Stomach (tissue), 9 donors: ENCODE measurements around the gene ATP8A1. TPM values are rescaled to one million over a fixed set of nuclear protein-coding genes. Genes with fewer than 3 reads are reported as not detected.

Experiments
- DNase-seq, 2 donors: peaks; one replicate each; pipeline versions ENCODE4 v3.0.0 to v3.0.0-alpha.2; 2013 to 2019
- H3K27ac ChIP-seq, 5 donors: fragments of 200-600 bp in 4 of 5; sonication (generic) in 4 of 5; one replicate each; pipeline ENCODE4 v1.5.1; 2013 to 2019; ENCODE audit warnings: mild to moderate bottlenecking in 1 of 5, moderate library complexity in 1 of 5
- H3K27me3 ChIP-seq, 3 donors: fragments of 200-600 bp; sonication (generic); one replicate each; pipeline ENCODE4 v1.5.1; 2017 to 2019; ENCODE audit warnings: mixed run types in 1 of 3
- H3K36me3 ChIP-seq, 4 donors: fragments of 200-600 bp; sonication (generic); 1 replicate in 3 of 4; 2 replicates in 1 of 4; pipeline ENCODE4 v1.5.1; 2016 to 2019
- H3K4me1 ChIP-seq, 4 donors: fragments of 200-600 bp; sonication (generic); one replicate each; pipeline ENCODE4 v1.5.1; 2016 to 2019
- H3K4me3 ChIP-seq, 4 donors: fragments of 200-600 bp; sonication (generic) in 3 of 4; one replicate each; pipeline ENCODE4 v1.5.1; 2016 to 2019; ENCODE audit warnings: mild to moderate bottlenecking in 1 of 4
- H3K9me3 ChIP-seq, 4 donors: fragments of 200-600 bp; sonication (generic); one replicate each; pipeline ENCODE4 v1.5.1; 2016 to 2019
- EP300 ChIP-seq: sonication (generic); formaldehyde crosslinking; IDR thresholded peaks from one replicate; pipeline ENCODE4 v1.6.1; 2017; ENCODE audit warnings: antibody characterized with exemption
- POLR2A ChIP-seq, 4 donors: fragments of 450-650 bp; IDR thresholded peaks; one replicate each; pipeline ENCODE4 v1.6.1; 2016; ENCODE audit warnings: antibody characterized with exemption in 4 of 4, control low read depth in 2 of 4, mild to moderate bottlenecking in 1 of 4, moderate library complexity in 1 of 4
- POLR2AphosphoS5 ChIP-seq, 3 donors: sonication (generic); formaldehyde crosslinking; IDR thresholded peaks; one replicate each; pipeline ENCODE4 v1.6.1; 2016; ENCODE audit warnings: antibody characterized with exemption in 3 of 3
- WGBS, 5 donors: extraction: QIAGEN DNeasy Blood & Tissue Kit in 3 of 5; methylation state at CpG; one replicate each; pipeline versions ENCODE4 v1.1.5 to v1.1.7; 2013 to 2018; 5-methylcytosine and 5-hydroxymethylcytosine counted together
- intact Hi-C: fragments of 100-400 bp; cut with DNase I; formaldehyde crosslinking; loops from one replicate; pipeline ENCODE4 v1.15.1; 2023; ENCODE audit warnings: low total_unique reads
- polyA plus RNA-seq, 3 donors: library from polyadenylated mRNA; stranded (reverse); fragments of 200-250 nt; gene quantifications; one replicate each; pipeline ENCODE4 v1.2.3, GENCODE V29; 2013
- total RNA-seq, 5 donors: library from RNA; depleted of rRNA; stranded (reverse); fragments of >200 nt; gene quantifications; one replicate each; pipeline versions ENCODE4 v1.1.0 to v1.2.3, GENCODE V29; 2014 to 2016
- TF ChIP-seq, protein P1 (sequence below), 7 experiments: fragments of 450-650 bp in 4 of 7; fragments of 200-600 bp in 3 of 7; sonication (generic) in 3 of 7; IDR thresholded peaks; one replicate each; pipeline ENCODE4 v1.5.1; 2016 to 2019; ENCODE audit warnings: antibody characterized with exemption in 7 of 7, control low read depth in 2 of 7, mild to moderate bottlenecking in 1 of 7
- donor health status: healthy with polysubstance abuse.
- donor health status: Bipolar disorder and iron deficiency.
- donor health status: healthy.

The ATP8A1 gene
- total and polyA plus RNA-seq, 8 donors, result 2.6 to 104 (median 33.2) TPM

DNA sequence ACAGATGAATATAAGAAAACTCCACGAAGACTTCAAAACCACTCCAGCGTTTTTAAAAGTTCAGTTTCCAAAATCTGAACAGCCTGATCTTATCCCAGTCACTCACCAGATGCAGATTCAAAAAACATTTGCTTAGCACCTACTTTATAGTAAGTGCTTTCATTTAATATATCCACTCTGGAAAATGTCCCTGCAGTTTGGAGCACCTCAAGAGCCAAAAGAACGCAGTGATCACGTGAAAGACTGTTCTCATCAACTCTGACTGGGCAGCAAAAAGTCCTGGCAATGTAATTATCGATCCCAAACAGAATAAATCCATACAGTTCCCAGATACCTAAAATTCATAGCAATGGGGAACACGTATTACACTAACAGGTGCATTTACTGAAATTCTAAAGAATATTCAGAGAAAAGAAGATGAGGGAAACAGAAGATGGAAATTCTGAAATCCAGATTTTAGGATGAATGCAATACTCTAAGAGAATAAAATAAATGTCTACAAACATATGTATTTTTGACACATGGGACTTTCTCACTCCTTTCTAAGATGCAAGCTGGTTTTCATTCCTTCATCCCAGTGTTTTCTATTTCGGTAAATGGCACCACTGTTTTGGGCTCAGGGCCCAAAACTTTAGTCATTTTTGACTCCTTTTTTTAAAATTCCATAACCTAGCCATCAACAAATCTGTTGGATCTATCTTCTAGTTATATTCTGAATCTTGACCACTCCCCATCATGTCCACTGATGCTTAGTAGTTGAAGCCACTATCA lies 13.9 kb downstream of the ATP8A1 start:
- DNase-seq, result no peak
- TF ChIP-seq, protein P1, sequence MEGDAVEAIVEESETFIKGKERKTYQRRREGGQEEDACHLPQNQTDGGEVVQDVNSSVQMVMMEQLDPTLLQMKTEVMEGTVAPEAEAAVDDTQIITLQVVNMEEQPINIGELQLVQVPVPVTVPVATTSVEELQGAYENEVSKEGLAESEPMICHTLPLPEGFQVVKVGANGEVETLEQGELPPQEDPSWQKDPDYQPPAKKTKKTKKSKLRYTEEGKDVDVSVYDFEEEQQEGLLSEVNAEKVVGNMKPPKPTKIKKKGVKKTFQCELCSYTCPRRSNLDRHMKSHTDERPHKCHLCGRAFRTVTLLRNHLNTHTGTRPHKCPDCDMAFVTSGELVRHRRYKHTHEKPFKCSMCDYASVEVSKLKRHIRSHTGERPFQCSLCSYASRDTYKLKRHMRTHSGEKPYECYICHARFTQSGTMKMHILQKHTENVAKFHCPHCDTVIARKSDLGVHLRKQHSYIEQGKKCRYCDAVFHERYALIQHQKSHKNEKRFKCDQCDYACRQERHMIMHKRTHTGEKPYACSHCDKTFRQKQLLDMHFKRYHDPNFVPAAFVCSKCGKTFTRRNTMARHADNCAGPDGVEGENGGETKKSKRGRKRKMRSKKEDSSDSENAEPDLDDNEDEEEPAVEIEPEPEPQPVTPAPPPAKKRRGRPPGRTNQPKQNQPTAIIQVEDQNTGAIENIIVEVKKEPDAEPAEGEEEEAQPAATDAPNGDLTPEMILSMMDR (IDR thresholded peaks at IDR 0.05), result no peak
- TF ChIP-seq EP300 (no peak), POLR2AphosphoS5 (IDR thresholded peaks at IDR 0.05) (no peak), POLR2A (IDR thresholded peaks at IDR 0.05) (no peak)
- H3K9me3 ChIP-seq, result no peaks in the 10 kb centered on the region
- H3K27me3 ChIP-seq, result no peaks in the 10 kb centered on the region
- intact Hi-C loops, result no loop called here
- no peaks in the 10 kb centered on the region for H3K36me3 ChIP-seq
- H3K27ac ChIP-seq, result no peak overlapping the region
- WGBS, 5 donors, result 87 to 95% (median 92%) methylated on average over 7 of the region's 7 CpGs
- H3K4me3 ChIP-seq, result no peak overlapping the region
- H3K4me1 ChIP-seq, result peaks cover 0 to 32% (median 13%) of the 10 kb centered on the region in 4 donors

- no peaks in the 10 kb centered on the region for H3K27me3 ChIP-seq
- H3K4me3 ChIP-seq, result no peak overlapping the region
- H3K4me1 ChIP-seq, result peaks cover 0 to 32% (median 13%) of the 10 kb centered on the region in 4 donors
- 80 to 88% (median 85%) methylated on average over 7 of the region's 7 CpGs for WGBS, 5 donors
- TF ChIP-seq, protein P1 (IDR thresholded peaks at IDR 0.05), result no peak
- no peak for TF ChIP-seq EP300
- no peak for TF ChIP-seq POLR2A (IDR thresholded peaks at IDR 0.05)
- TF ChIP-seq POLR2AphosphoS5 (IDR thresholded peaks at IDR 0.05), result no peak
- no peak overlapping the region for H3K27ac ChIP-seq
- intact Hi-C loops, result no loop called here
- DNase-seq, result no peak
- no peaks in the 10 kb centered on the region for H3K9me3 ChIP-seq
- H3K36me3 ChIP-seq, result no peaks in the 10 kb centered on the region
Measured at GRCh38 chr4:42642101-42642797, 14.7 kb downstream of the ATP8A1 start.

DNA sequence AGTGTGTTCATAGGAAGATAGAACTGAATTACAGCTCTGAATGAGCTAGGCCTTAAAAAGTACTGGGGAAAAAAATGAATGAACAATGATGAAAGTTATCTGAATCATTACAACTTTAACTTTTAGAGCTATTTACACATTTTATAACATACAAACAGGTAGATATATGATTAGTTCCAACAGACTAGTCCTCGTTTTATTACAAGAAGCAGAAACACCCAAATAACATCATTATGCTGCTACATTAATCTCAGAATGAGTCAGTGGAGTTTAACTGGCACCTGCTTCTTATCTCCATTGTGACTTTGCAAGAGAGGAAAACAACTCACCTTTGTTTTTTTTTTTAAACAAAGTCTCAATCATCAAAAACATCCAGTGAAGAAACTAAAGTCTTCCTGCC lies 15.2 kb downstream of the ATP8A1 start:
- no peak for DNase-seq
- H3K4me3 ChIP-seq, result no peak overlapping the region
- intact Hi-C loops, result no loop called here
- no peaks in the 10 kb centered on the region for H3K36me3 ChIP-seq
- peaks cover 0 to 32% (median 13%) of the 10 kb centered on the region in 4 donors for H3K4me1 ChIP-seq
- H3K9me3 ChIP-seq, result no peaks in the 10 kb centered on the region
- H3K27ac ChIP-seq, result no peak overlapping the region
- TF ChIP-seq POLR2A (IDR thresholded peaks at IDR 0.05), result no peak
- no peak for TF ChIP-seq EP300
- TF ChIP-seq, protein P1 (IDR thresholded peaks at IDR 0.05), result no peak
- no peak for TF ChIP-seq POLR2AphosphoS5 (IDR thresholded peaks at IDR 0.05)
- no peaks in the 10 kb centered on the region for H3K27me3 ChIP-seq
- WGBS, 5 donors, result 21 to 49% (median 38%) methylated on average over 1 of the region's 1 CpG

DNA sequence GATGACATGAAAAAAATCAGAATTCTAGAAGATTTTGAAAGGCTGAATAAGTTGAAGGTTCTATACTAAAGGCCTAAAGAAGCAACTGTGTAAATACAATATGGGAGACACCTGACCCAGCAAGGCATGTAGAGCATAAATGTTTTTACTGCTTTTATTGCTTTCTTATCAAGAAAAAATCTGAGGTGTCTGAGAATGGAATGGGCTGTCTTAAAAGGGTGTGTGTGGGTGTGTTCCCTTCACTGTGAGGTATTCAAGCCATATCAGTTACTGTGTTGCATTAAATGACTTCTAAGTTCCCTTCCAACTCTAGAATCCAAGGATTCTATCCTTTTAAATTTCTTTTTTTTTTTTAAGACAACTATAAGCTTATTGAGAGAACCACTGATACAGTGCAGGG lies 15.7 kb downstream of the ATP8A1 start:
- DNase-seq, result no peak
- Histone ChIP-seq H3K4me3 (no peak overlapping the region), H3K27ac (no peak overlapping the region), H3K9me3 (no peaks in the 10 kb centered on the region), H3K4me1 (peaks cover 0 to 32% (median 13%) of the 10 kb centered on the region in 4 donors), H3K27me3 (no peaks in the 10 kb centered on the region), H3K36me3 (no peaks in the 10 kb centered on the region)
- TF ChIP-seq POLR2AphosphoS5 (IDR thresholded peaks at IDR 0.05), result no peak
- no peak for TF ChIP-seq EP300
- intact Hi-C loops, result no loop called here
